K562 (cell line): ENCODE measurements around the gene CALML6.

Experiments
- POLR2AphosphoS5 ChIP-seq: IDR thresholded peaks from 2 replicates; pipeline ENCODE4 v1.6.1; 2011; ENCODE audit warnings: mild to moderate bottlenecking, low read depth, low read length, moderate library complexity; ENCODE audit not compliant: control insufficient read depth, insufficient read depth
- TCF7 ChIP-seq: sonication (generic); IDR thresholded peaks from 2 replicates; pipeline ENCODE4 v1.6.1; 2016; ENCODE audit warnings: antibody characterized with exemption, borderline replicate concordance
- ZNF274 ChIP-seq: IDR thresholded peaks from 2 replicates; pipeline ENCODE4 v1.6.1; 2011; ENCODE audit warnings: low read depth, mild to moderate bottlenecking, low read length, moderate library complexity, borderline replicate concordance
- ZNF57 ChIP-seq: fragments of 450-650 bp; formaldehyde crosslinking; IDR thresholded peaks from 2 replicates; pipeline ENCODE4 v1.4.0; 2020; ENCODE audit warnings: mild to moderate bottlenecking, moderate library complexity
- ZNF764 ChIP-seq: fragments of 250-450 bp; sonication (Bioruptor Pico); IDR thresholded peaks from 2 replicates; pipeline ENCODE4 v1.4.0; 2020; ENCODE audit warnings: low read depth, mild to moderate bottlenecking, moderate library complexity
- TF ChIP-seq, protein P1 (sequence below), 3 experiments: IDR thresholded peaks in 2 of 3; conservative IDR thresholded peaks in 1 of 3; 2 replicates each; pipeline ENCODE4 v1.5.1; 2011 to 2012; ENCODE audit warnings: low read length in 3 of 3, mild to moderate bottlenecking in 3 of 3, control low read depth in 2 of 3, improper control_type of control experiment in 1 of 3, inconsistent platforms in 1 of 3, low read depth in 1 of 3, mixed read lengths in 1 of 3, moderate library complexity in 1 of 3; ENCODE audit not compliant: insufficient read depth in 2 of 3

DNA sequence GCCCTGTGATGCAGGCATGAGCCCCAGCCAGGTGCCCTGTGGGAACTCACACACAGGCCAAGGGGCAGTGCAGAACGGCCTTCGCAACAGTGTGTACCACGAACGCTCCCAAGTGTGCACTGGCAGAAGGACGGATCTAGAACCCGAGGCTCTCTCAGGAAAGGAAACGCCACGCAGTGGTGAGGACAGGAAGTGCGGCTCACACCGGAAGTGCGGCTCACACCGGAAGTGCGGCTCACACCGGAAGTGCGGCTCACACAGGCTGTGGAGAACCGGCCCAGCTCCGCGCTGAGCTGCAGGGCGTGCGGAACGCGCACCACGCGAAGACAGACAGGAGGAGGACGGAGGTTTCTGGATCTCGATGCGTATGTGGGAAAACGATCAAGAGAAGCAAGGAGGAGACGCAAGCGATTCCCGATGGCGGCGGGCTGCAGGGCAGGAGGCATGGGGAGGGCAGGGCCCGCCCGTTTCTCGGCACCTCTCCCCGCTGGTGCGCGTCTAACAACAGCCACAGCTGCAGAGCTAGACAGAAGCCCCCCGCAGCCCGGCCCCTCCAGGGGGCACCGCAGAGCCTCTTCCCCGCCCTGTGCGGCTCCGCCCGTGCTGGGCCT lies 39.9 kb downstream of the CALML6 start:
- no peak for TF ChIP-seq ZNF764 (CRISPR knock-in tag)
- no peak for TF ChIP-seq POLR2AphosphoS5
- TF ChIP-seq, protein P1, sequence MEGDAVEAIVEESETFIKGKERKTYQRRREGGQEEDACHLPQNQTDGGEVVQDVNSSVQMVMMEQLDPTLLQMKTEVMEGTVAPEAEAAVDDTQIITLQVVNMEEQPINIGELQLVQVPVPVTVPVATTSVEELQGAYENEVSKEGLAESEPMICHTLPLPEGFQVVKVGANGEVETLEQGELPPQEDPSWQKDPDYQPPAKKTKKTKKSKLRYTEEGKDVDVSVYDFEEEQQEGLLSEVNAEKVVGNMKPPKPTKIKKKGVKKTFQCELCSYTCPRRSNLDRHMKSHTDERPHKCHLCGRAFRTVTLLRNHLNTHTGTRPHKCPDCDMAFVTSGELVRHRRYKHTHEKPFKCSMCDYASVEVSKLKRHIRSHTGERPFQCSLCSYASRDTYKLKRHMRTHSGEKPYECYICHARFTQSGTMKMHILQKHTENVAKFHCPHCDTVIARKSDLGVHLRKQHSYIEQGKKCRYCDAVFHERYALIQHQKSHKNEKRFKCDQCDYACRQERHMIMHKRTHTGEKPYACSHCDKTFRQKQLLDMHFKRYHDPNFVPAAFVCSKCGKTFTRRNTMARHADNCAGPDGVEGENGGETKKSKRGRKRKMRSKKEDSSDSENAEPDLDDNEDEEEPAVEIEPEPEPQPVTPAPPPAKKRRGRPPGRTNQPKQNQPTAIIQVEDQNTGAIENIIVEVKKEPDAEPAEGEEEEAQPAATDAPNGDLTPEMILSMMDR (IDR thresholded peaks at IDR 0.05 in 2 of 3, conservative IDR thresholded peaks at IDR 0.05 in 1 of 3; ENCODE audit: insufficient read depth in 2 of 3, low read depth in 1 of 3, low read length in 3 of 3), result peak; percentile 36 to 66 (median 53)
- no peak for TF ChIP-seq ZNF57 (CRISPR knock-in tag)
- no peak for TF ChIP-seq ZNF274
- no peak for TF ChIP-seq TCF7
